Stimulated activated CD8-positive, alpha-beta memory T cell treated with anti-CD3 and anti-CD28 coated beads, Interleukin-7, amount 100 ng/mL, for 1 hour (primary cell): ENCODE measurements around the gene PLCG2.
A peak's percentile ranks its signal among the peaks of the same experiment; 100 is the strongest.

ENCODE experiments used
- DNase-seq, 2 donors: peaks; one replicate each; pipeline ENCODE4 v3.0.0-alpha.2; 2020; ENCODE audit warnings: low read depth in 2 of 2

The PLCG2 gene

DNA sequence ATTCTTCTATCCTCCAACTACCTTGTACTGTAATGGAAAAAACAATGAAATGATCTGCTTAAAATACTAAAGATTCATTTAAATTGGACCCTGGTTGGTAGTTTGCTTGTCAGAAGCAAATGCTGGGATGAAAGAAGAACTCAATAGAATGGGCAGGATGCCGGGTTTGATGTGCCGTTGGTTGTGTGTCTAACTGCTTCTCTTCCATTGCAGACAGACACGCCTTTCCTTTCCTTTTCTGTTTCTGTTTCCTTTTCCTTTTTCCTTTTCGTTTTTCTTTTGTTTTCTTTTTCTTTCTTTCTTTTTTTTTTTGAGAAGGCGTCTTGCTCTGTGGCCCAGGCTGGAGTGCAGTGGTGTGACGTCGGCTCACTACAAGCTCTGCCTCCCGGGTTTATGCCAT, 64.6 kb downstream of the PLCG2 start:
- no peak for DNase-seq

DNA sequence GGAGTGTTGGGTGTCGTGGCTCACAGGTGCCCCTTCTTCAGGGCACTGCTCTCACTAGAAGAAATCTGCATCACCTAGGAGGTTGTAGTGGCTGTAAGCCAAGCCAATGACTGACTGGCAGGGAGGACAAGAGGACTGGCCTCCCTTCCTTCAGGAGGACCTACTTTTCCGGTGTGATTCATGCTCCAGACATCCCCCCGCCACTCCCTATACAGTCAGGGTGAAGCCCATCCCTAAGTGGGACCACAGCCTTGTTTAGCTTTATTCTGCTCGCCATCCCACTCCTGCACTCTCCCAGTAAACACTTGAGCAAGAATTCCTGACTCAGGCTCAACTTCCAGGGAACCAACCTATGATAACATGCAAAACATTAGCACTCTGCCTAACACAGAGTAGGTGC, 67.0 kb downstream of the PLCG2 start:
- no peak for DNase-seq

DNA sequence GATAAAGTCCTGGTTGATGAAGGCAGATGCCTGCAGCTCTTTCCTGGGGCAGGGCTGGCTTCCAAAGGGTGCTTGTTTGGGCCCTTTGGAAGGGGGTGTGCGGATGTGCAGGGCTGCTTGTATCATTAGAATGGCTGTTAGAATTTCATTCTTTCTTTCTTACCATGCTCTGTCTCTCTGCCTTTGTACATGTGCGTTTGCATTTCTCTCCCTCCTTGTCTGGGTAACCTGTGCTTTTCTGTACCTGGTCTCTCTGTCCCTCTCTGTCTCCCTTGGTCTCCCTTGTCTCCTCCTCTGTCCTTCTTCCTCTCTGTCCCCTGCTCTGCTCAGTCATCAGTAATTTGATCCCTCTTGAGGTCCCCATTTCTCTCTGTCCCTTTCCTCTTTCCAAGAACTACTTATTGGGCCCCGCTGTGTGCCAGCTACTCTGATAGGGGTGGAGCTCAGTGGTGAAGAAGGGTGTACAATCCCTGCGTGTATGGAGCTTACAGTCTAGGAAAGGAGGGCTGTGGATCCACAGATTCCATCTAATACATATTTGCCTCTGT, 69.3 kb downstream of the PLCG2 start:
- DNase-seq: no peak

DNA sequence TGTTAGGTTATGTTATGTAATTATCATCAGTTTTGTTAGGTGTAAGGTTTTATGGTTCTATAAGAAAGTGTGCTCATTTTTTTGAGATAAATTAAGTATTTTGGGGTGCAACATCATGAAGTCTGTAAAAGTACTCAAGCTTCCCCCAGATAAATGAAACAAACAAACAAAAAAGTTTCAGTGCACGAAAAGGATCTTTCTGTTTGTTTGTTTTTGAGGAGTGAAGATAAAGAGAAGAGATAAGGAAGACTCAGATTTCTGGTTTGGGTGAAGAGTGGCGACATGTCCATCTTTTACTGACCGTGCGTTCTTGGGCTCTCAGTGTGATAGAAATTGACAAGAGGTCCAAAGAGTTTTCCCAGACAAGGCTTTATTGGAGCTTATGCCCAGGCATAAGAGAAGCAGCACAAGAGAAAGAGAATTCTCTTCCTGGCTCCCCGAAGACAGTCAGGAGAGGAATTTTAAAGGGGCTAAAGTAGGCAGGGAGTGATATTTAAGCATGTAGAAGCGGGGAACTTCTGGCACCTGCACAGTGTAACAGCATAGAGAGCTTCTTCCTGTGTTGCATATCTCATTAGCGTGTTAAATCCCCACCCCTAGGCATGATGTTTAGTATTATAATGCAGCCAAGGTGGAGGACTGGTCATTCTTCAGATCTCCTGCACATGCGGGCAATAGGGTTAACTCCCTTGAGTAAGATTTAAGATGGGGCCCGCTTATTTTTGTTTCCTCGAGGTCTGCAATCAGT, 71.3 kb downstream of the PLCG2 start:
- DNase-seq: no peak

DNA sequence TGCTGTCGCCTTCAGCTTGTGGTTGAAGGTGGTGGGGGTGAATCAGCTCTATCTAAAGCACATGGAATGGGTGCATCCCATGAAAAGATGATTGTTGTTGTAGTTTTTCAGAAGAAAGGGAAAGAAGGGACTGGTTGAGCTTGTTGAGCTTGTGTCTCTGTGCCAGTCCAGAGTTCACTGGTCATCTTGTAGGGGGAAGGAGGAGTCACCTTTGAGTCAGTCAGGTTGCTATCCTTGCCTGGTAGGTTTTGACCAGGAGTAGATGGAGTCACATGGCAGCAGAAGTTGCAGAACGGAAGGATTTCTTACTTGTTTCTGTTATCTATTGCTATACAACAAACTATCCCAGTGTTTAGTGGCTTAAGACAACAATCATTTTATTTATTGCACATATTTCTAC, 73.3 kb downstream of the PLCG2 start:
- no peak for DNase-seq

DNA sequence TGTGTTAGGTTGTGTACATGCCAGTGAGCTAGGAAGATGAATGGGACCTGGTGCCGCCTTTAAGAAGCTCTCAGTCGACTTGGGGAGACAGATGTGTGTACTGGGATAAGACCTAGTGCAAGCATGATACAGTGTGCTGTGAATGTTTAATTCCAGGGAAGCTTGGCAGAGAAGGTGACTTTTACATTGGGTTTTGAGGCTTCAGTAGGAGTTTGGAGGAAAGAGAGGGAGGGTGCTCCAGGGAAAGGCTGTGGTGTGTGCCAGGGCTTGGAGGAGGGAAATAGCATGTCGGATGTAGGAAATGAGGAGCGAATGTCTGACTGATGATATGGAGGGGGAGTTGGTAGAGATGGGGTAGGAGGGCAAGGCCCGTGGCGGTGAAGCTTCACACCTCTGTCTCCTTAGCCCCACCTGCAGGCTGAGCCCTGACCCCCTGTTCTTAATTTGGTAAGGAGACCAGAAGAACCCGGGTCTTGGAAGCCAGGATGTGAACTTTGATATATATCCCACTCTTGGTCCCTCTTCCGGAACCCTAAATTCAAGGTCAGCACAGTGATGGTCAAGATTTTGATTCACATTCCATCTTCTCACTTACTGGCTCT, 76.6 kb downstream of the PLCG2 start:
- DNase-seq: no peak

DNA sequence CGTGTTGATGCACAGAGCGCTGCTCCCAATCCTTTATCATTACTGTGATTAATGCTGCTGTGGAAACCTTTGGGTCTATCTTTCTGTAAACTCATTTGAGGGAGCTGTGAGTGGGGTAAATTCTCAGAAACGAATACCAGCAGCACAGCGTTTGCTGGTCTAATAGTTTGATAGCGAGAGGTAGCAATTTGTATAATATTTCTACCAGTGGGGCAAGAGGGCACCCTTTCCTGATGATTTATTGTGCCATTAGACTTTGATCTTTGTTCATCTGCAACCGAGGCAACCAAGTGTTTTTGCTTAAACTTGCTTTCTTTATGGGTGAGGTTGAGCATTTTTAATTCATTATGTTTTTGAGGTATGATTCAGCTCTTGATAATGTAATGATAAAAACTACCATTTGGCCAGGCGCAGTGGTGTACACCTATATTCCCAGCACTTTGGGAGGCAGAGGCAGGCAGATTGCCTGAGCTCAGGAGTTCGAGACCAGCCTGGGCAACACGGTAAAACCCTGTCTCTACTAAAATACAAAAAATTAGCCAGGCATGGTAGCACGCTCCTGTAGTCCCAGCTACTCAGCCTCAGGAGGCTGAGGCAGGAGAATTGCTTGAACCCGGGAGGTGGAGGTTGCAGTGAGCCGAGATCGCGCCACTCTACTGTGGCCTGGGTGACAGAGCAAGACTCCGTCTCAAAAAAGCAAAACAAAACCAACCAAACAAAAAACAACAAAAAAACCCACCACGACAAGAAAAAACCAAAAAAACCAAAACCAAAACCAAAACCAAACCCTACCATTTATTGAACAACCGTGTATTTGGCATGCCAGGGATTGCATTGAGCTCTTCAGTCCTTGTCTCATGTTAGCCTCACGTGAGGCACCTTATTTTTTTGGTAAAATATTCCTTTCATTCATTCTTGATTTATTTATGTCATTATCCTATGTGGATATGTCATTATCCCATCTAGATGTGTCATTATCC, 81.5 kb downstream of the PLCG2 start:
- no peak for DNase-seq

DNA sequence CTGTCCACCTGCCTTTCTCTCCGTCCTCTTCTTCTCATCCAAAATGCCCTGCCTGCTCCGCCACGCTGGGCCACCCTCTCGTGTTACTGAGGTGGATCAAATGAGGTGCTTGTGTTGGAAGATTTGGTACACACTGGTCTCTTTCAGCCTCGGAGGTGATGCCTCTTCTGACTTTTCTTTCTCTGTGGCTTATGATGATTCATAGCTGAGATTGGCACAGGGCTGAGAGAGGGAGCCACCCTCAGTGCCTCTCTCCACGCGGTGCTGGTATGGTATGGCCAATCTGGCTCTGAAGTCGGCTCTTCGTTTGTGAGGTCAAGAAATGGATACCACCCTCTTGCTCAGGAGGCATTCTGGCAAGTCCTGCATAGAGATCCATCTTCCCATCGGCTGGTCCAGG, 82.4 kb downstream of the PLCG2 start:
- DNase-seq: no peak

DNA sequence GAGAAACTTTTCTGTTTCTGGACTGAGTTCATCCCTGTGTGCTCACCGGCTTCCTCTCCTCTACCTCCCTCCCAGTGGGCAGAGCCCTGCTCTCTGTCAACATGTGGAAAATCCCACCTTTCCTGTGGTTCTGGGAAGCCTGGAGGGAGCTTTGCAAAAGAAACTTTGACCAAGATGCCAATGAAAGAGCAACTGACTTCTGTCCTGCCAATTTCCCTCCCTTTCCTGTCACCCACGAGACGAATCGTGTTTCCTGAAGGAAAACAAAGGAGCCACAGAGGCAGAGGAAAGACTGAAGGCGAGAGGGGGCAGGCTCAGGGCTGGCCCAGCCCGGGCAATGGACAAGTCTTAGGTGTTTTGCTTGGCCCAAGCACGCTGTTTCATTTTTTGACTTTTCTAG, 82.8 kb downstream of the PLCG2 start:
- no peak for DNase-seq

DNA sequence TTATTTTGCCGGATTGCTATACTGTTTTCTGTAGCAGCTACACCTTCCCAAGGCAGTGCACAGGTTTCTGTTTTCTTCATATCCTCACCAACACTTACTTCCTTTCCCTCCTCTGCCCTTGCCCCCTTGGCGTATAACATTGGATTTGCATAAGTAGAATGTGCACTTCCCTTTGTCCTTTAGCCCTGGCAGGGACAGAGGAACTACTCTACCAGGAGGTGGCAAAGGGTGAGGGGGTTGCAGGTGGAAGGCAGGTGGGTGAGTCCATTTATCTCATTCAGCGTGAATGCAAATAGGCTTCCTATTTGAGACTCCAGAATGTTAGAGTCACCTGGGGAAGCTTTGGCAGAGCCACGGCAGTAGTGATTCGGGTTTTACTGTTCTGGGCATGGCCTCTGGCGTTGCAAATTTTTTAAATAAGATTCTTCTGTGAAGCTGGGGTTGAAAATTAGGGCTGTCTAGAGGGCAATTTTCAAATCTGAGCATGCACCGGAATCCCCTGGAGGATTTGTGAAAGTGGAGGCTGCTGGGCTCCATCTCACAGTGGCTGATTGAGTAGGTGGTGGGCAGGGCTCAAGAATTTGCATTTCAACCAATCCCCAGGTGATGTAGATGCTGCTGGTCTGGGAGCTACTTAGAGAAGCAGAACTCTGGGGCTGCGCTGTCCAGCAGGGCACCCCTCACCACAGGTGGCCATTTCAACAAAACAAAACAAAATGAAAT, 84.7 kb downstream of the PLCG2 start:
- DNase-seq: no peak

DNA sequence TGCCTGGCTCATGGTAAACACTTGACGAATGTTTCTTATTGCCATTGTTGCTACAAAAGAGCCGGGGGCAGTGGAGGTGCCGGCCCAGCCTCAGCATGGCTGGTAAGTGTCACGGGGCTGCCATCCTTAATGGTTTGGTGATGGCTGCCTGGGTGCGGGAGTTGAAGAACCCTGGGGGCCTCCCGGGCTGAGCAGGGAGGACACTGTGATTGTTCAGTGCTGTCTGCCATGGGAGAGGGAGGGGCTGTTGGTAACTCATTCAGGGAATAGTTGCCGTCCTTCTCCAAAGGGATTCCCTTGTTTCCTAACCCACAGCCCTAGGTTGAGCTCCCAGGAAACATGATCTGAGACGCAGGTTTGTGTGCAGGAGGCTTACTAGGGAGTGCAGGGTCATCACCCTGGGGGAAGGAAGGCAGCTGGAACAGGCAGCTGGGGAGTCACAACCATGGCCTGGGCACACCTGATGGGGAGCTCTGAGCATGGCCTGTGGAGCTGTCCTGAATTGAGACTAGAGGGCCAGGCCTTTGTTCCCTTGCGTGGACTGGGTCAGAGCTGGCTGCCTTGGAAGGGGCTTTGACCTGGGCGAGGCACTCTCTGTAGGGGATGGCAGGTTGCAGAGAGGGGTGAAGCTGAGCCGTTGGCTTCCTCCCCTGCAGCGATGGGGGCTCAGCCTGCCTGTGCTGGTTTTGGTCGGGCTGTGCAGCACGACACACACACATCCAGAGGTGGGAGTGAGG, 85.7 kb downstream of the PLCG2 start:
- DNase-seq: no peak

DNA sequence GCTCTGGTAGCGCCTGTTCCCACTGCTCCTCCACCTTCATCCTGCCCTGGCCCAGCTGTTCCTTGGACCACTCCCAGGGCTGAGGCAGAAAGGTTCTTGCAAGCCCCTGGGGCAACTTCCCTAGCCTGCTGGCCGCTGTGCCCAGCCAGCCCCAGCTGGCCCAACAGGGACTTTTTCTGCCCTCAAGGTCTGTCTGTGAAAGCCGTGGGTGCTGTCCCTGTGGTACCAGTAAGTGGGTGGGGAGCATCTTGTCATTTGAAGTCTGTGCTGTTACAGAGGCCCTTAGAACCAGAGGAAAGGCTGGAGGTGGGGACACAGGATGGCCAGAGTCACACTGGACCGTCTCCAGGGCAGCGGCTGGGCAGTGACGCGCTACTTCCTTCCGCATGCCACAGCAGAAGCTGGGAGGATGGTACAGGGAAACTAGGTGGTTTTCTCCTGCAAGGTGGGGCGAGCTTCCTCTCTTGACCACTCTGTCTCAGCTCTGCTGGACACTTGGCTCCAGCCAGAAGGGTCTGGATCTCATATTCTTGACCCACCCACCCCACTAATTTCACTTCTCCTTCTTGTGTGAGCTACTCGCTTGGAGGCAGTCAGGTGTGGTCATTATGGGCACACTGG, 87.8 kb downstream of the PLCG2 start:
- no peak for DNase-seq

DNA sequence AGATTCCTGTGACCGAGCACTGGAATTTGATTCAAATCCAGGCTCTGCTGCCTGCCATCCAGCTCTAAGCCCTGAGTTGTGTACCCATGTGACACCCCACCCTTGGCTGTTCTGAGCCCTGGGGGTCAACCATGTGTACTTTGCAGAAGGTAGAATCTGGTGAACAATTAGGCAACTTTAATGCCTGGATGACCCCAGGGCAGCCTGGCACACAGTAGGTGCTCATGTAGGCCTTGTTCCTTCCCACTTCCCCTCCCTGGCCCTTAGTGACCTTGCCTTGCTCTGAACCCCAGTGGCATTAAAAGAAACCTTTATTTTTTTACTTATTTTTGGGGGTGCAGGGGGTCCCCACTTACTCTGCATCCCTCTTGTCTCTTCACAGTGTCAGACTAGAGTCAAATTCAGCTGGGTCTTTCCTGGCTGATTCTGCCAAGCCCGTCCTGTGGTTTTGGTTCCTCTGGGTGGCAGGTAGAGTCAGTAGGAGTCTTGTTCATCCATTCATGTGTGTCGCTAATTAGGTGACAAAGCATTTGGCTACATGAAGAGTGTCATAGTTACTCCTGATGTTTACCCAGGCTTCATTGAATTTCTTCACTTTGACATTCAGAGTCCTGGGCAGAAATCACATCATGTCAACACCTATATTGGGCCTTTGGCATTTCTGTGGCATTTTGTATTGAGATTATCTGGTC, 89.1 kb downstream of the PLCG2 start:
- no peak for DNase-seq

DNA sequence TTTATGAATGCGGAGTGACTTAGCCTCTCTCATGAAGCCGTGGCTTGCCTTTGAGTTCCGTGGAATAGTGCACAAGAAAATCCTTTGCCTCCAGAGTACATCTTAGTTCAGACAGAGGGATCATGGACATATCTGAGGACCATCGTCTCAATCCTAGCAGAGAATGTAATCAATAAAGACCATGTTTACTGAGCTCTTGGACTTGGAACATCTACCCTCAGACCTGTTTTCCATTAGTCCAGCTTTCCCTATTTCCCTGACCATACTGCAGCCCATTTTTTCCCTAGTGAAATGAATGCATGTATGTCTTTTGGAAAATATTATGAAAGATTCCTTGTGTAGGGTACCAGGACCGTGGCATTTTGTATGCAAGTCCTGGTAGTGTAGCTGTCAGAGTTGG, 90.2 kb downstream of the PLCG2 start:
- no peak for DNase-seq

DNA sequence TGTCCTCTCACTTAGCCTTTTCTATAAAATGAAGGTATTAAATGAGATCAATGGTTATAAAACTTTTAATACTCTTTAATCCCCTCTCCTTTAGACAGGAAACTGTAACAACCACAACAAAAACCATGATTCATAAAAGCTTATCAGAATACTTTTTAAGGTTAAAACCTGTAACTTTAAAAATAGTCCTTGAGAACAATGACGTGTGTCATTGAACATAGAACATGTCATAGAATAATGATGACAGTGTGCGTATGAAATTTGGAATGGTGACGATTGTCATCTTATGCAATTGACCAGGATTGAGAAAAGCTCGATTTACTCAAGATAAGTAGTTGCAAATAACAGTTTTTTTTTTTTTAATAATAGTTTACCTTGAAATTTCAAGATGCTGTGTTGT, 94.1 kb downstream of the PLCG2 start:
- DNase-seq: no peak

DNA sequence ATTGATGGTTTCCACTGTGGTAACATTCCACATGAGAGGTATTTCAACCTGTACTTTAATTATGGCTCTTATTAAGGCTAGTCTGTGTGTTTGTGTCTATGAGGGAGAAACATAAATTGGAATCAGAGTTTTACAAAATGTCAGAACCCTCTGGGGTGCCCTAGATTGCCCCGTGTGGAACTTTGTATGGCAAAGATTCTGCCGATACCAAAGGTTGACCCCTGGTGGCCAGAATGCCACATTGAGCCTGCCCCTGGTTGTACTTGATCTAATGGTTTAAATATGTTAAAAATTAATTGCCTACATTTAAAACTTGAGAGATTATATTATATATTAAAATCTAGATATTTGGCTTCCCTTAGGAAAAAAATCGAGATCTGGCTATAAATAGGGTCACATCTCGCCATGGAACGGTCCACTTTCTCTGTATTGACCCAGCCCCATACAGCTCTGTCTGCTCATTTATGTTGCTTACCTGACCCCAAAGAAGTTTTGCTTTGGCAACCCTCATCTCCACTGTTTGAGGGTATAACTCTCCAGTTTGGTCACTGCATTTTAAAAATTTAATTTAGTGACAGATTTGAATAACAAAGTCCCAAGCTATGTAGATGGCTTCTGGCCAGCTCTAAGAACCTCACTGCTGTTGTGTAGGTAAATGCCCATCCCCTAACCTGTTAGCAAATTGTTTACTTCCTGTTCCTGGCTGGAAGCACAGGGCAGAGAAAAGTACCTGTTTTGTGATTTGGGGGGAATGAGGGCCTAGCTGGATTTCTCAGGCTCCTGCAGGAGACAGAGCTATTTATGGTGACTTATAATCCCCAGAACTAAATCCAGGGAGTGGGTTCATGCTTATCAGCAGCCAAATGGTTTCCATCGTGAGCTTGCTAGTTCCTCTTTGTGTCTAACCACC, 95.0 kb downstream of the PLCG2 start:
- peak in 1 of 2 donors; percentile 19 for DNase-seq

DNA sequence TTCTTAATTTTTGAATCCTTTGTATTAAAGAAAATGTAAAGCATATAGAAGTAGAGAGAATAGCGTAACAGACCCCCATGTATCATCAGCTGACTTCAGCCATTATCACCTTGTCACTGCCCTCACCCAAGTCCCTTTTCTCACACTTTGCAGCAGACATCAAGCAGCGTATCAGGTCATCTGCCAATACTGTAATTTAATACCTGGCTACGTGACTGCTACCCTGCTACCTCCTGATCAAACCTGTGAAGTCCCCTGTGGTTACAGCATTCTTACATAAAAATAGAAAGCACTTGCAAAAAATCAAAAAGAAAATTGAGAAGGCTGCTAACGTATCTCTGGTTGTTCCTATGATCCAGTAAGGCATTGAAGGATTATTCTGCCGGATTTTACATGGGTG, 96.4 kb downstream of the PLCG2 start:
- DNase-seq: no peak

DNA sequence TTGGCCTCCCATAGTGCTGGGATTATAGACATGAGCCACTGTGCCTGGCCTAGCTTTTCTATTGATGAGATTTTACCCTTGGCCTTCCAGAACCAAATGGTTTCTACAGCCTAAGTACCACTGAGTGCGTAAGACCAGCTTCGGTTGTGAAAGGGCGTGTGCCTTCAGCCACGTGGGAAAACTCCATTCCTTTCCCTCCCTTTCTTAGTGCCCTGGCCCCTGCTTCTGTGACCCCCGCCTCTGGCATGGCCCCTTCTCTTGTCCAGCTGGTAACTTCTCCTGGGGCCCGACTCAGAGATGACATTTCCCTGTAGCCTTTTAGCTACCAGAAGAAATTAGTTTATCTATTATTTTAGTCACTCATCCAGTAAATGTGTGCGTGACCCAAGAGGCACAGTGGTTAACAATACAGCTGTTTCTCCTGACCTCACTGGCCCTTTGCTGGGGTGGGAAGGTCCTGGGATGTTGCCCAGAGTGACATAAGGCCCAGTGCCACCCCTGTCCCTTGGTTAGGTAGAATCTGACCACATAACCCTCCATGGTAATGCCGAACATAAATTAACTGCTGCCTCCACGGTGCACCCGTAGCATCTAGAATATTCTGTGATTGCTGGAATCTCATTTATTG, 97.3 kb downstream of the PLCG2 start:
- DNase-seq: no peak
